Stimulated activated CD4-positive, alpha-beta T cell treated with anti-CD3 and anti-CD28 coated beads, TNF-alpha, amount 100 ng/mL, for 48 hours (primary cell): Measurements from ENCODE around the gene LYL1.
A peak's percentile ranks its signal among the peaks of the same experiment; 100 is the strongest.

Experiments used
- DNase-seq, 3 donors: peaks; one replicate each; pipeline ENCODE4 v3.0.0-alpha.2; 2020; ENCODE audit warnings: low read depth in 3 of 3

Gene LYL1

GRCh38 chr19:13056052-13056660, 46.5 kb downstream of the LYL1 start:
- DNase-seq: no peak

GRCh38 chr19:13055213-13056051, 47.2 kb downstream of the LYL1 start:
- DNase-seq: no peak

- no peak for DNase-seq
These were observed 47.9 kb downstream of the LYL1 start for GRCh38 chr19:13054626-13055212.

GRCh38 chr19:13053761-13054625, 48.7 kb downstream of the LYL1 start:
- no peak for DNase-seq

GRCh38 chr19:13053238-13053637, 49.4 kb downstream of the LYL1 start:
- no peak for DNase-seq

GRCh38 chr19:13052447-13053175, 50.0 kb downstream of the LYL1 start:
- no peak for DNase-seq

GRCh38 chr19:13051557-13052165, 51.0 kb downstream of the LYL1 start:
- peak in 1 of 3 donors; percentile 21 for DNase-seq

GRCh38 chr19:13050274-13050673, 52.4 kb downstream of the LYL1 start:
- no peak for DNase-seq
